Measurements from ENCODE around the gene LRRC46.

DNA sequence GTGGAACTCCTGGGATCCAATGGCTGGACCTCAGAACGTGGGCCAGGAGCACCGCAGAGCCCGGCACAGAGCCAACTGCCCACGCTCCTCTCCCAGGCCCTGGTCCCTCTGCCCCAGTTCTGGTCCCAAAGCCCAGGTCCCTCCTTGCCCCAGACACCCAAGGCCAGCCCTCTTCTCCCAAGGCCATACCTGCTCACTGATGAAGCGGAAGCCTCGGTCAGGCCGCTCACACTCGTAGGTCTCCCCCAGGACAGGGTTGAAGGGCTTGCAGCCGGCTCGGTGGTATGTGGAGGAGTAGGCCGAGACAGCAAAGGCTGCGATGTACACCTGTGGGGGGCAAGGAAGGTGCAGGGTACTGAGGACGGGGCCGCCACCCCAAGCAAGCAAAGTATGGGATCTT, 18.4 kb upstream of the LRRC46 start:
- no peak for TF ChIP-seq SIN3A (IDR thresholded peaks at IDR 0.05; ENCODE audit: borderline replicate concordance, low read depth, low read length)
- TF ChIP-seq, protein P1, sequence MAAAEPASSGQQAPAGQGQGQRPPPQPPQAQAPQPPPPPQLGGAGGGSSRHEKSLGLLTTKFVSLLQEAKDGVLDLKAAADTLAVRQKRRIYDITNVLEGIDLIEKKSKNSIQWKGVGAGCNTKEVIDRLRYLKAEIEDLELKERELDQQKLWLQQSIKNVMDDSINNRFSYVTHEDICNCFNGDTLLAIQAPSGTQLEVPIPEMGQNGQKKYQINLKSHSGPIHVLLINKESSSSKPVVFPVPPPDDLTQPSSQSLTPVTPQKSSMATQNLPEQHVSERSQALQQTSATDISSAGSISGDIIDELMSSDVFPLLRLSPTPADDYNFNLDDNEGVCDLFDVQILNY (CRISPR knock-in tag; conservative IDR thresholded peaks at IDR 0.05), result no peak
- TF ChIP-seq HNRNPLL (IDR thresholded peaks at IDR 0.05; ENCODE audit: low read depth, low read length, poor library complexity, severe bottlenecking), result no peak
- TF ChIP-seq, protein P2, sequence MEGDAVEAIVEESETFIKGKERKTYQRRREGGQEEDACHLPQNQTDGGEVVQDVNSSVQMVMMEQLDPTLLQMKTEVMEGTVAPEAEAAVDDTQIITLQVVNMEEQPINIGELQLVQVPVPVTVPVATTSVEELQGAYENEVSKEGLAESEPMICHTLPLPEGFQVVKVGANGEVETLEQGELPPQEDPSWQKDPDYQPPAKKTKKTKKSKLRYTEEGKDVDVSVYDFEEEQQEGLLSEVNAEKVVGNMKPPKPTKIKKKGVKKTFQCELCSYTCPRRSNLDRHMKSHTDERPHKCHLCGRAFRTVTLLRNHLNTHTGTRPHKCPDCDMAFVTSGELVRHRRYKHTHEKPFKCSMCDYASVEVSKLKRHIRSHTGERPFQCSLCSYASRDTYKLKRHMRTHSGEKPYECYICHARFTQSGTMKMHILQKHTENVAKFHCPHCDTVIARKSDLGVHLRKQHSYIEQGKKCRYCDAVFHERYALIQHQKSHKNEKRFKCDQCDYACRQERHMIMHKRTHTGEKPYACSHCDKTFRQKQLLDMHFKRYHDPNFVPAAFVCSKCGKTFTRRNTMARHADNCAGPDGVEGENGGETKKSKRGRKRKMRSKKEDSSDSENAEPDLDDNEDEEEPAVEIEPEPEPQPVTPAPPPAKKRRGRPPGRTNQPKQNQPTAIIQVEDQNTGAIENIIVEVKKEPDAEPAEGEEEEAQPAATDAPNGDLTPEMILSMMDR (CRISPR knock-in tag; IDR thresholded peaks at IDR 0.05), result no peak
- TF ChIP-seq, protein P3, sequence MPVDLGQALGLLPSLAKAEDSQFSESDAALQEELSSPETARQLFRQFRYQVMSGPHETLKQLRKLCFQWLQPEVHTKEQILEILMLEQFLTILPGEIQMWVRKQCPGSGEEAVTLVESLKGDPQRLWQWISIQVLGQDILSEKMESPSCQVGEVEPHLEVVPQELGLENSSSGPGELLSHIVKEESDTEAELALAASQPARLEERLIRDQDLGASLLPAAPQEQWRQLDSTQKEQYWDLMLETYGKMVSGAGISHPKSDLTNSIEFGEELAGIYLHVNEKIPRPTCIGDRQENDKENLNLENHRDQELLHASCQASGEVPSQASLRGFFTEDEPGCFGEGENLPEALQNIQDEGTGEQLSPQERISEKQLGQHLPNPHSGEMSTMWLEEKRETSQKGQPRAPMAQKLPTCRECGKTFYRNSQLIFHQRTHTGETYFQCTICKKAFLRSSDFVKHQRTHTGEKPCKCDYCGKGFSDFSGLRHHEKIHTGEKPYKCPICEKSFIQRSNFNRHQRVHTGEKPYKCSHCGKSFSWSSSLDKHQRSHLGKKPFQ (CRISPR knock-in tag; IDR thresholded peaks at IDR 0.05; ENCODE audit: insufficient replicate concordance), result no peak
- TF ChIP-seq ETV5 (CRISPR knock-in tag; IDR thresholded peaks at IDR 0.05; ENCODE audit: borderline replicate concordance), result no peak
- no peak for TF ChIP-seq BORCS8-MEF2B (CRISPR knock-in tag; IDR thresholded peaks at IDR 0.05)
- no peak for TF ChIP-seq POLR2A (IDR thresholded peaks at IDR 0.05; ENCODE audit: insufficient read depth in 1 of 2, low read depth in 2 of 2, low read length in 2 of 2)
- TF ChIP-seq RBAK (CRISPR knock-in tag; IDR thresholded peaks at IDR 0.05), result no peak
- TF ChIP-seq, protein P4, sequence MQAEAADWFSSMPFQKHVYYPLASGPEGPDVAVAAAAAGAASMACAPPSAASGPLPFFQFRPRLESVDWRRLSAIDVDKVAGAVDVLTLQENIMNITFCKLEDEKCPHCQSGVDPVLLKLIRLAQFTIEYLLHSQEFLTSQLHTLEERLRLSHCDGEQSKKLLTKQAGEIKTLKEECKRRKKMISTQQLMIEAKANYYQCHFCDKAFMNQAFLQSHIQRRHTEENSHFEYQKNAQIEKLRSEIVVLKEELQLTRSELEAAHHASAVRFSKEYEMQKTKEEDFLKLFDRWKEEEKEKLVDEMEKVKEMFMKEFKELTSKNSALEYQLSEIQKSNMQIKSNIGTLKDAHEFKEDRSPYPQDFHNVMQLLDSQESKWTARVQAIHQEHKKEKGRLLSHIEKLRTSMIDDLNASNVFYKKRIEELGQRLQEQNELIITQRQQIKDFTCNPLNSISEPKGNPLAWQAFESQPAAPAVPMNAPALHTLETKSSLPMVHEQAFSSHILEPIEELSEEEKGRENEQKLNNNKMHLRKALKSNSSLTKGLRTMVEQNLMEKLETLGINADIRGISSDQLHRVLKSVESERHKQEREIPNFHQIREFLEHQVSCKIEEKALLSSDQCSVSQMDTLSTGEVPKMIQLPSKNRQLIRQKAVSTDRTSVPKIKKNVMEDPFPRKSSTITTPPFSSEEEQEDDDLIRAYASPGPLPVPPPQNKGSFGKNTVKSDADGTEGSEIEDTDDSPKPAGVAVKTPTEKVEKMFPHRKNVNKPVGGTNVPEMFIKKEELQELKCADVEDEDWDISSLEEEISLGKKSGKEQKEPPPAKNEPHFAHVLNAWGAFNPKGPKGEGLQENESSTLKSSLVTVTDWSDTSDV (CRISPR knock-in tag; IDR thresholded peaks at IDR 0.05), result no peak

Measured in HepG2 (cell line).